ENCODE data around the gene CIAO2B. TPM values are rescaled to one million over a fixed set of nuclear protein-coding genes. Genes with fewer than 3 reads are reported as not detected.

The CIAO2B gene
- total and polyA plus RNA-seq, 2 donors (not counting 3 experiments of a cell fraction or from before 2014, with no cell fraction given) = 78.7 to 314 TPM

DNA sequence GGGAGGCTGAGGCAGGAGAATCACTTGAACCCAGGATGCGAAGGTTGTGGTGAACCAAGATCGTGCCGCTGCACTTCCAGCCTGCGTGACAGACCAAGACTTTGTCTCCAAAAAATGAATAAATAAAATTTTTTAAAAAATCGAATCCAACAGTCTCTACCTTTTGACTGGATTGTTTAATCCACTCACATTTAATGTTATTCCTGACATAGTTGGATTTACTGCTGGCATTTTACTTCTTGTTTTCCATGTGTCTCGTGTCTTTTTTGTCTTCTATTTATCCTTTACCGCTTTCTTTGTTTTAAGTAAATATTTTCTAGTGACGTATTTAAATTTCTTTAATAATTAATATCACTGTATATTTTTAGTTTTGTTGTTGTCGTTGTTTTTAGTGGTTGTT is 48.8 kb upstream of the CIAO2B start:
- no peak overlapping the region for H3K4me3 ChIP-seq (replicated peaks in 1 of 3; ENCODE audit: insufficient read depth in 1 of 3, low read depth in 1 of 3, low read length in 3 of 3)
- H3K79me2 ChIP-seq (ENCODE audit: control insufficient read depth, insufficient read depth, low read length) = no peaks in the 10 kb centered on the region
- no peaks in the 10 kb centered on the region for H3K9me3 ChIP-seq (replicated peaks; ENCODE audit: control insufficient read depth, insufficient read depth, low read length)
- no peaks in the 10 kb centered on the region for H3K9me1 ChIP-seq (replicated peaks; ENCODE audit: control insufficient read depth, extremely low read depth, insufficient read depth, low read length)
- dilution Hi-C loops (cut with MboI; ENCODE audit: extremely low pct_ligation_motif_present, low sequenced_read_pairs) = no loop called here
- ChIA-PET POLR2A (no interaction called here), CTCF (interaction anchor here (0.7 to 1.7 kb wide), 2 partner anchors 29 to 172 kb away, joined by 4 to 7 read pairs; no protein-coding TSS in a partner anchor)
- no peak overlapping the region for H3K4me2 ChIP-seq (ENCODE audit: insufficient read depth, low read length)
- no peaks in the 10 kb centered on the region for H3K4me1 ChIP-seq (ENCODE audit: control insufficient read depth, extremely low read depth, insufficient read depth, low read length)
- no peak overlapping the region for H3K27ac ChIP-seq (ENCODE audit: insufficient read depth, low read depth, low read length)
- BruUV-seq (replicated peaks) = no TSS peak
- intact Hi-C loops (cut with micrococcal nuclease) = no loop called here
- H3K27me3 ChIP-seq (ENCODE audit: control insufficient read depth in 2 of 2, insufficient read depth in 2 of 2, low read length in 2 of 2) = no peaks in the 10 kb centered on the region
- no peak overlapping the region for H3K9ac ChIP-seq (replicated peaks; ENCODE audit: extremely low read depth, insufficient read depth, low read length)
- DNase-seq (ENCODE audit: low read depth, low spot score) (no peak), FAIRE-seq (no peak)
- H2AFZ ChIP-seq (ENCODE audit: low read depth, low read length) = no peak overlapping the region
- no peaks in the 10 kb centered on the region for H4K20me1 ChIP-seq (replicated peaks; ENCODE audit: control insufficient read depth, extremely low read depth, insufficient read depth, low read length)
- no peaks in the 10 kb centered on the region for H3K36me3 ChIP-seq (ENCODE audit: control insufficient read depth in 2 of 2, extremely low read depth in 1 of 2, insufficient read depth in 2 of 2, low read length in 2 of 2)
- no peak for TF ChIP-seq EZH2 (IDR thresholded peaks at IDR 0.05; ENCODE audit: borderline replicate concordance, low read depth, low read length, severe bottlenecking)
- no peak for TF ChIP-seq JUN (IDR thresholded peaks at IDR 0.05; ENCODE audit: borderline replicate concordance, insufficient read depth, insufficient read length, low read depth)
- TF ChIP-seq MAX (IDR thresholded peaks at IDR 0.05; ENCODE audit: insufficient read depth, insufficient read length) = no peak
- TF ChIP-seq POLR2AphosphoS5 (IDR thresholded peaks at IDR 0.05; ENCODE audit: insufficient read depth, low read depth, low read length) = no peak
- TF ChIP-seq, protein P1, sequence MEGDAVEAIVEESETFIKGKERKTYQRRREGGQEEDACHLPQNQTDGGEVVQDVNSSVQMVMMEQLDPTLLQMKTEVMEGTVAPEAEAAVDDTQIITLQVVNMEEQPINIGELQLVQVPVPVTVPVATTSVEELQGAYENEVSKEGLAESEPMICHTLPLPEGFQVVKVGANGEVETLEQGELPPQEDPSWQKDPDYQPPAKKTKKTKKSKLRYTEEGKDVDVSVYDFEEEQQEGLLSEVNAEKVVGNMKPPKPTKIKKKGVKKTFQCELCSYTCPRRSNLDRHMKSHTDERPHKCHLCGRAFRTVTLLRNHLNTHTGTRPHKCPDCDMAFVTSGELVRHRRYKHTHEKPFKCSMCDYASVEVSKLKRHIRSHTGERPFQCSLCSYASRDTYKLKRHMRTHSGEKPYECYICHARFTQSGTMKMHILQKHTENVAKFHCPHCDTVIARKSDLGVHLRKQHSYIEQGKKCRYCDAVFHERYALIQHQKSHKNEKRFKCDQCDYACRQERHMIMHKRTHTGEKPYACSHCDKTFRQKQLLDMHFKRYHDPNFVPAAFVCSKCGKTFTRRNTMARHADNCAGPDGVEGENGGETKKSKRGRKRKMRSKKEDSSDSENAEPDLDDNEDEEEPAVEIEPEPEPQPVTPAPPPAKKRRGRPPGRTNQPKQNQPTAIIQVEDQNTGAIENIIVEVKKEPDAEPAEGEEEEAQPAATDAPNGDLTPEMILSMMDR (IDR thresholded peaks at IDR 0.05; ENCODE audit: extremely low read depth in 1 of 2, insufficient read depth in 1 of 2, low read depth in 1 of 2, low read length in 2 of 2) = no peak
- no peak for TF ChIP-seq MYC (IDR thresholded peaks at IDR 0.05; ENCODE audit: low read depth, low read length)
- TF ChIP-seq GATA2 (IDR thresholded peaks at IDR 0.05; ENCODE audit: insufficient read depth, insufficient read length, low read depth, low read length) = no peak
